HG02870 (cell line): ENCODE measurements around the gene AGTPBP1.
"Not testable (repeated sequence)": the region's sequence is repeated elsewhere in the genome, so short reads cannot be mapped to it uniquely, and the experiment has no call there.

Experiments
- ATAC-seq: cut with Tn5 transposase; IDR thresholded peaks from one replicate; pipeline ENCODE4 v1.9.1; 2021; ENCODE audit warnings: mild to moderate bottlenecking, moderate library complexity; ENCODE audit not compliant: unreplicated experiment

The AGTPBP1 gene

GRCh38 chr9:85726737-85727136 lies 15.0 kb downstream of the AGTPBP1 start:
- no peak for ATAC-seq

GRCh38 chr9:85723215-85723614 lies 18.5 kb downstream of the AGTPBP1 start:
- ATAC-seq, result no peak

GRCh38 chr9:85719411-85719810 lies 22.3 kb downstream of the AGTPBP1 start:
- ATAC-seq, result not testable (repeated sequence)

GRCh38 chr9:85717818-85718217 lies 23.9 kb downstream of the AGTPBP1 start:
- ATAC-seq, result not testable (repeated sequence)

GRCh38 chr9:85717220-85717619 lies 24.5 kb downstream of the AGTPBP1 start:
- no peak for ATAC-seq

GRCh38 chr9:85716031-85716877 lies 25.5 kb downstream of the AGTPBP1 start:
- ATAC-seq, result peak; percentile 74

- peak; percentile 38 for ATAC-seq
Measured at GRCh38 chr9:85715587-85715986, 26.2 kb downstream of the AGTPBP1 start.

GRCh38 chr9:85713897-85714296 lies 27.9 kb downstream of the AGTPBP1 start:
- no peak for ATAC-seq

- ATAC-seq, result no peak
Measured at GRCh38 chr9:85704744-85705143, 37.0 kb downstream of the AGTPBP1 start.

GRCh38 chr9:85703398-85703797 lies 38.4 kb downstream of the AGTPBP1 start:
- no peak for ATAC-seq

GRCh38 chr9:85702726-85703289 lies 38.9 kb downstream of the AGTPBP1 start:
- no peak for ATAC-seq

GRCh38 chr9:85702191-85702590 lies 39.6 kb downstream of the AGTPBP1 start:
- ATAC-seq, result no peak

- ATAC-seq, result no peak
Measured at GRCh38 chr9:85700330-85700729, 41.4 kb downstream of the AGTPBP1 start.

- no peak for ATAC-seq
Measured at GRCh38 chr9:85688361-85688760, 53.4 kb downstream of the AGTPBP1 start.

GRCh38 chr9:85685081-85685480 lies 56.7 kb downstream of the AGTPBP1 start:
- no peak for ATAC-seq

- no peak for ATAC-seq
Measured at GRCh38 chr9:85676790-85677189, 65.0 kb downstream of the AGTPBP1 start.

GRCh38 chr9:85667374-85667773 lies 74.4 kb downstream of the AGTPBP1 start:
- no peak for ATAC-seq

- no peak for ATAC-seq
Measured at GRCh38 chr9:85666086-85666485, 75.7 kb downstream of the AGTPBP1 start.

GRCh38 chr9:85662573-85662972 lies 79.2 kb downstream of the AGTPBP1 start:
- no peak for ATAC-seq

GRCh38 chr9:85658716-85659115 lies 83.0 kb downstream of the AGTPBP1 start:
- ATAC-seq, result no peak

- ATAC-seq, result no peak
Measured at GRCh38 chr9:85653153-85653552, 88.6 kb downstream of the AGTPBP1 start.

- ATAC-seq, result peak; percentile 84
Measured at GRCh38 chr9:85647571-85647970, 94.2 kb downstream of the AGTPBP1 start.
